ENCODE results near the gene NOTCH3. TPM values are rescaled to one million over a fixed set of nuclear protein-coding genes. Genes with fewer than 3 reads are reported as not detected.

NOTCH3 gene
- total RNA-seq, 1 experiment from 2014 or later = 21.5 TPM

DNA sequence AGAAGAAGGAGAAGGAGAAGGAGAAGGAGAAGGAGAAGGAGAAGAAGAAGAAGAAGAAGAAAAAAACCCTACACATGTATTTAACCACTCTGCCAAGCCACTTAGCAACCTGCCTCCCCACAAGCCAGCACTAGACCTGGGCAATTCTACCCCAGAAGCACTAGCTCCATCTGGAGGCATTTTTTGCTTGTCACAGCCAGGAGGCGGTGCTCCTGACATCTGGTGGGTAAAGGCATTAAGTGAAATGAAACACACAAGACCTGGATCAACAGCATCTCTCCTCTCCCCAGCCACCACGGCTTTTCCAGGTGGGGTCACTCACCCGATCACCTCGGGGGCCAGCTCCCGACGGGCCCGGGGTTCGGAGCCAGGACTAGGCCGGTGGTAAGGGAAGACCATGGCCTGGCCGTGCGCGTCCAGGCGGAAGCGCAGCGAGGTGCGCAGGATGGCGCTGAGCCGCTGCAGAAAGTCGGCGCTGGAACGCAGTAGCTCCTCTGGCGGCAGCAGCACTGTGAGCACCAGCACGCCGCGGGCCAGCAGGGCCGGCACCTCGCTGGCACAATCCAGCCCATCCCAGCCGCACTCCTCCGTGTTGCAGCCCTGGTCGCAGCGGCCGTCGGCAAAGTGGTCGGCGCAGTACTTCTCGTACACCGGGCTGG is 26.9 kb downstream of the NOTCH3 start:
- Histone ChIP-seq H3K27ac (ENCODE audit: low read length) (no peak overlapping the region), H3K4me3 (ENCODE audit: low read length) (no peak overlapping the region), H3K27me3 (ENCODE audit: low read length) (no peaks in the 10 kb centered on the region), H3K79me2 (ENCODE audit: low read length) (no peaks in the 10 kb centered on the region), H3K9ac (ENCODE audit: low read length) (no peak overlapping the region), H3K4me2 (ENCODE audit: low read length) (no peak overlapping the region), H3F3A (ENCODE audit: low read length, unreplicated experiment) (no peaks in the 10 kb centered on the region), H3K36me3 (ENCODE audit: low read depth, low read length) (no peaks in the 10 kb centered on the region; the same call in 1 of the 2 replicates), H3K9me3 (ENCODE audit: low read length) (no peaks in the 10 kb centered on the region), H2AFZ (ENCODE audit: low read length) (no peak overlapping the region), H3K9me2 (replicated peaks; ENCODE audit: low read length) (no peaks in the 10 kb centered on the region), H3K4me1 (ENCODE audit: insufficient read depth, low read length) (no peaks in the 10 kb centered on the region; the same call in 1 of the 2 replicates), H4K20me1 (ENCODE audit: low read length) (no peaks in the 10 kb centered on the region)
- DNase-seq (peak; percentile 53), ATAC-seq (no peak)
- ChIA-PET POLR2A (ENCODE audit: unreplicated experiment) (no interaction called here), CTCF (interaction anchor here (0.5 to 1.0 kb wide), 4 partner anchors 12 to 304 kb away, joined by 3 to 4 read pairs (median 3); no protein-coding TSS in a partner anchor)
- BruUV-seq (replicated peaks) = no TSS peak
- intact Hi-C loops (cut with micrococcal nuclease) = no loop called here
- TF ChIP-seq EZH2phosphoT487 (IDR thresholded peaks at IDR 0.05; ENCODE audit: borderline replicate concordance, low read length) = no peak
- TF ChIP-seq, protein P1, sequence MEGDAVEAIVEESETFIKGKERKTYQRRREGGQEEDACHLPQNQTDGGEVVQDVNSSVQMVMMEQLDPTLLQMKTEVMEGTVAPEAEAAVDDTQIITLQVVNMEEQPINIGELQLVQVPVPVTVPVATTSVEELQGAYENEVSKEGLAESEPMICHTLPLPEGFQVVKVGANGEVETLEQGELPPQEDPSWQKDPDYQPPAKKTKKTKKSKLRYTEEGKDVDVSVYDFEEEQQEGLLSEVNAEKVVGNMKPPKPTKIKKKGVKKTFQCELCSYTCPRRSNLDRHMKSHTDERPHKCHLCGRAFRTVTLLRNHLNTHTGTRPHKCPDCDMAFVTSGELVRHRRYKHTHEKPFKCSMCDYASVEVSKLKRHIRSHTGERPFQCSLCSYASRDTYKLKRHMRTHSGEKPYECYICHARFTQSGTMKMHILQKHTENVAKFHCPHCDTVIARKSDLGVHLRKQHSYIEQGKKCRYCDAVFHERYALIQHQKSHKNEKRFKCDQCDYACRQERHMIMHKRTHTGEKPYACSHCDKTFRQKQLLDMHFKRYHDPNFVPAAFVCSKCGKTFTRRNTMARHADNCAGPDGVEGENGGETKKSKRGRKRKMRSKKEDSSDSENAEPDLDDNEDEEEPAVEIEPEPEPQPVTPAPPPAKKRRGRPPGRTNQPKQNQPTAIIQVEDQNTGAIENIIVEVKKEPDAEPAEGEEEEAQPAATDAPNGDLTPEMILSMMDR (conservative IDR thresholded peaks at IDR 0.05; ENCODE audit: low read depth, low read length) = peak; percentile 61
- no peak for TF ChIP-seq EZH2 (IDR thresholded peaks at IDR 0.05; ENCODE audit: low read length, unreplicated experiment)

DNA sequence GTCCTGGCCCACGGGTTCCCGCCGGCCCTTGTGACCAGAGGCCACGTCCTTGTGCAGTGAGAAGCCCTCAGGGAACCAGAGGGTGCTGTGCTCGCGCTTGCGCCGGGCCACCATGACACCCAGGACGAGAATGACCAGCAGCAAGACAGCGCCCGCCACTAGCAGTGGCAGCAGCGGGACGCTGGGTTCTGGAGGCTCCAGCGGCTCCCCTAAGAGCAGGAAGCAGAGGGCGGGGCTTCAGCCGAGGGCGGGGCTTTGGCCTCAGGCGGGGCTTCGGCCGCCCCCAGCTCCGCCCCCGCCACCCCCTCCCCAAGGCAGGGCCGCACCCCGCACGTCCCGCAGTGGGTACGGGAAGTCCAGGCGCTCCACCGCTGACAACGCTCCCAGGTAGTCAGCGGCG is 30.4 kb downstream of the NOTCH3 start:
- Histone ChIP-seq H3K4me1 (ENCODE audit: insufficient read depth, low read length) (no peaks in the 10 kb centered on the region), H3K4me3 (ENCODE audit: low read length) (no peak overlapping the region), H2AFZ (ENCODE audit: low read length) (no peak overlapping the region), H3K27ac (ENCODE audit: low read length) (no peak overlapping the region), H3K27me3 (ENCODE audit: low read length) (no peaks in the 10 kb centered on the region), H3K9me2 (replicated peaks; ENCODE audit: low read length) (no peaks in the 10 kb centered on the region), H3K9ac (ENCODE audit: low read length) (no peak overlapping the region), H3K79me2 (ENCODE audit: low read length) (no peaks in the 10 kb centered on the region), H3K9me3 (ENCODE audit: low read length) (peaks cover 7% of the 10 kb centered on the region; the same call in 1 of the 2 replicates), H4K20me1 (ENCODE audit: low read length) (no peaks in the 10 kb centered on the region), H3F3A (ENCODE audit: low read length, unreplicated experiment) (no peaks in the 10 kb centered on the region), H3K36me3 (ENCODE audit: low read depth, low read length) (peaks cover 20% of the 10 kb centered on the region), H3K4me2 (ENCODE audit: low read length) (no peak overlapping the region)
- no peak for ATAC-seq
- CTCF ChIA-PET = no interaction called here
- POLR2A ChIA-PET (ENCODE audit: unreplicated experiment) = no interaction called here
- no peak for DNase-seq
- intact Hi-C loops (cut with micrococcal nuclease) = no loop called here
- no TSS peak for BruUV-seq (replicated peaks)
- no peak for TF ChIP-seq EZH2phosphoT487 (IDR thresholded peaks at IDR 0.05; ENCODE audit: borderline replicate concordance, low read length)
- no peak for TF ChIP-seq EZH2 (IDR thresholded peaks at IDR 0.05; ENCODE audit: low read length, unreplicated experiment)
- TF ChIP-seq, protein P1 (conservative IDR thresholded peaks at IDR 0.05; ENCODE audit: low read depth, low read length) = no peak

DNA sequence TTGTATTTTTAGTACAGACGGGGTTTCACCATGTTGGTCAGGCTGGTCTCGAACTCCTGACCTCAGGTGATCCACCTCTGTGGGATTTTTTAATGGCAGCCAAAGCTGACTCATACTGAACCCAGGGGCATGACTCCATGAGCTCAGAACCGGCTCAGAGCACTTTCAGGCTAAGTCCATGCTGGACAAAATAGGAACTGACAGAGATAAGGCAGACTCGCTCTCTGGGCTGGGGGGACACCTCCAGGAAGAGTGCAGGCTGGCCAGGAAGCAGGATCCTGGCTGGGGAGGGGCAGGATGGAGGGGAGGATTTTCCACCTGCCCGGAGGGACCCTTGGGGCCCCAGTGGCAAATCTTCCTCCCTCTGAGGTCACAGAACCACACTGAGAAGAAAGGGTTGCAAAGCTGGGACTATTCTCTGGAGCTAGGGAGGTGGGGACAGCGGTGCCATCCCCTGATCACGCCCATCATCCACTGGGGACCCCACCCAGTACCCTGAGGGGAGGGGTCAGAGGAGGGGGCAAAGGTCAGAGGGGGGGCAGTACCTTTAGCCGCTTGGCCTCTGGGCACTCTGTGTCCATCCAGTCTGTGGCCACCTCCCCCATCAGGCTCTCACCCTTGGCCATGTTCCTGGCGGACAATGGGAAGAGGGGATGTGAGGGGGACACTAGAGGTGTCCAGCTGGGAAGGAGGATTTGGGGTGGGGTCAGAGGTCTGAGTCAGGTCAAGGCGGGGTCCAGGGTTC is 31.1 kb downstream of the NOTCH3 start:
- intact Hi-C loops (cut with micrococcal nuclease) = no loop called here
- DNase-seq = no peak
- no peaks in the 10 kb centered on the region for H3K9me2 ChIP-seq (replicated peaks; ENCODE audit: low read length)
- no peaks in the 10 kb centered on the region for H3K79me2 ChIP-seq (ENCODE audit: low read length)
- no TSS peak for BruUV-seq (replicated peaks)
- peaks cover 7% of the 10 kb centered on the region; the same call in 1 of the 2 replicates for H3K9me3 ChIP-seq (ENCODE audit: low read length)
- ATAC-seq = no peak
- peaks cover 26% of the 10 kb centered on the region for H3K36me3 ChIP-seq (ENCODE audit: low read depth, low read length)
- no peak overlapping the region for H2AFZ ChIP-seq (ENCODE audit: low read length)
- ChIA-PET CTCF (no interaction called here), POLR2A (ENCODE audit: unreplicated experiment) (no interaction called here)
- no peak overlapping the region for H3K4me3 ChIP-seq (ENCODE audit: low read length)
- no peaks in the 10 kb centered on the region for H4K20me1 ChIP-seq (ENCODE audit: low read length)
- H3K4me1 ChIP-seq (ENCODE audit: insufficient read depth, low read length) = no peaks in the 10 kb centered on the region
- no peak overlapping the region for H3K27ac ChIP-seq (ENCODE audit: low read length)
- H3K4me2 ChIP-seq (ENCODE audit: low read length) = no peak overlapping the region
- TF ChIP-seq EZH2phosphoT487 (IDR thresholded peaks at IDR 0.05; ENCODE audit: borderline replicate concordance, low read length) (no peak), EZH2 (IDR thresholded peaks at IDR 0.05; ENCODE audit: low read length, unreplicated experiment) (no peak)
- TF ChIP-seq, protein P1 (conservative IDR thresholded peaks at IDR 0.05; ENCODE audit: low read depth, low read length) = no peak
- no peak overlapping the region for H3K9ac ChIP-seq (ENCODE audit: low read length)
- H3F3A ChIP-seq (ENCODE audit: low read length, unreplicated experiment) = no peaks in the 10 kb centered on the region
- no peaks in the 10 kb centered on the region for H3K27me3 ChIP-seq (ENCODE audit: low read length)

All from PC-3 (cell line).